Medulla oblongata (tissue), 1 donor: ENCODE data around the gene TUBGCP6.

ENCODE experiments used
- DNase-seq: peaks from one replicate; pipeline ENCODE4 v3.0.0-alpha.2; 2015; ENCODE audit errors: extremely low spot score

Gene TUBGCP6

GRCh38 chr22:50251477-50252081, 6.8 kb upstream of the TUBGCP6 start:
- no peak for DNase-seq

GRCh38 chr22:50250555-50251476, 6.0 kb upstream of the TUBGCP6 start, which contains the start of gene HDAC10:
Gene HDAC10 (minus strand): TSS chr22:50251265. CDS start chr22:50251032, 233 bp downstream.
- DNase-seq = no peak

GRCh38 chr22:50250249-50250554, 5.4 kb upstream of the TUBGCP6 start:
- no peak for DNase-seq

- no peak for DNase-seq
Observed at GRCh38 chr22:50249341-50250248, 4.8 kb upstream of the TUBGCP6 start.

- no peak for DNase-seq
Observed at GRCh38 chr22:50248196-50249081, 3.6 kb upstream of the TUBGCP6 start.

- no peak for DNase-seq
Observed at GRCh38 chr22:50247748-50248147, 2.9 kb upstream of the TUBGCP6 start.

GRCh38 chr22:50246242-50247175, 1.7 kb upstream of the TUBGCP6 start:
- DNase-seq = no peak

- DNase-seq = no peak
Observed at GRCh38 chr22:50245214-50246072, 620 bp upstream of the TUBGCP6 start.

- DNase-seq = no peak
Observed at GRCh38 chr22:50243685-50244419, 971 bp downstream of the TUBGCP6 start.

GRCh38 chr22:50242406-50242949, 2.3 kb downstream of the TUBGCP6 start:
- no peak for DNase-seq

- no peak for DNase-seq
Observed at GRCh38 chr22:50238755-50239154, 6.1 kb downstream of the TUBGCP6 start.

GRCh38 chr22:50236731-50237409, 8.0 kb downstream of the TUBGCP6 start:
- DNase-seq = no peak

GRCh38 chr22:50233223-50233622, 11.6 kb downstream of the TUBGCP6 start:
- DNase-seq = no peak

- DNase-seq = no peak
Observed at GRCh38 chr22:50232481-50233151, 12.2 kb downstream of the TUBGCP6 start.

GRCh38 chr22:50229370-50229769, 15.5 kb downstream of the TUBGCP6 start:
- no peak for DNase-seq

- DNase-seq = no peak
Observed at GRCh38 chr22:50228366-50228765, 16.5 kb downstream of the TUBGCP6 start.
